H7 (cell line): ENCODE results near the gene MAPK11. TPM values are rescaled to one million over a fixed set of nuclear protein-coding genes. Genes with fewer than 3 reads are reported as not detected.

Experiments used
- DNase-seq: peaks from one replicate; pipeline ENCODE4 v3.0.0; 2012
- H3K27me3 ChIP-seq: 2 replicates; pipeline ENCODE4 v1.6.0; 2011; ENCODE audit warnings: mild to moderate bottlenecking, low read length; ENCODE audit not compliant: control insufficient read depth, insufficient read depth
- H3K36me3 ChIP-seq: replicated peaks from 2 replicates; pipeline ENCODE4 v1.5.1; 2011; ENCODE audit warnings: low read length; ENCODE audit not compliant: control insufficient read depth, insufficient read depth
- H3K4me3 ChIP-seq: 2 replicates; pipeline ENCODE4 v1.5.1; 2011; ENCODE audit warnings: low read depth, mild to moderate bottlenecking, control low read depth, low read length, moderate library complexity; ENCODE audit not compliant: insufficient read depth
- total RNA-seq: library from RNA; depleted of rRNA; stranded (reverse); fragments of >200 nt; shearing (Covaris generic); gene quantifications from 2 replicates; pipeline ENCODE4 v1.2.3, GENCODE V29; 2014

Gene MAPK11
- total RNA-seq, 1 experiment from 2014 or later = 2.4 TPM

- H3K36me3 ChIP-seq = no peaks in the 10 kb centered on the region
- H3K27me3 ChIP-seq = peaks cover 7% of the 10 kb centered on the region; the same call in 1 of the 2 replicates
- no peak overlapping the region for H3K4me3 ChIP-seq
- peak; percentile 93 for DNase-seq
Measured at GRCh38 chr22:50303848-50304527, 33.8 kb upstream of the MAPK11 start.

GRCh38 chr22:50303515-50303847, 33.3 kb upstream of the MAPK11 start:
- Histone ChIP-seq H3K36me3 (no peaks in the 10 kb centered on the region), H3K4me3 (no peak overlapping the region), H3K27me3 (peaks cover 7% of the 10 kb centered on the region; the same call in 1 of the 2 replicates)
- no peak for DNase-seq

- no peak overlapping the region for H3K4me3 ChIP-seq
- H3K36me3 ChIP-seq = no peaks in the 10 kb centered on the region
- H3K27me3 ChIP-seq = peaks cover 7% of the 10 kb centered on the region; the same call in 1 of the 2 replicates
- DNase-seq = no peak
Measured at GRCh38 chr22:50302564-50302963, 32.4 kb upstream of the MAPK11 start.

GRCh38 chr22:50302041-50302541, 31.9 kb upstream of the MAPK11 start:
- no peaks in the 10 kb centered on the region for H3K36me3 ChIP-seq
- no peak for DNase-seq
- H3K27me3 ChIP-seq = peaks cover 7% of the 10 kb centered on the region; the same call in 1 of the 2 replicates
- H3K4me3 ChIP-seq = no peak overlapping the region

GRCh38 chr22:50301581-50301991, 31.4 kb upstream of the MAPK11 start:
- Histone ChIP-seq H3K4me3 (no peak overlapping the region), H3K36me3 (no peaks in the 10 kb centered on the region), H3K27me3 (peaks cover 4% of the 10 kb centered on the region; the same call in 1 of the 2 replicates)
- no peak for DNase-seq

GRCh38 chr22:50300620-50301257, 30.6 kb upstream of the MAPK11 start:
- Histone ChIP-seq H3K4me3 (peak overlapping the region; percentile 51; the same call in 1 of the 2 replicates), H3K36me3 (no peaks in the 10 kb centered on the region), H3K27me3 (peaks cover 2% of the 10 kb centered on the region; the same call in 1 of the 2 replicates)
- no peak for DNase-seq

- Histone ChIP-seq H3K4me3 (peak overlapping the region; percentile 51), H3K36me3 (no peaks in the 10 kb centered on the region), H3K27me3 (peaks cover 2% of the 10 kb centered on the region; the same call in 1 of the 2 replicates)
- peak; percentile 98 for DNase-seq
Measured at GRCh38 chr22:50299785-50300619, 29.8 kb upstream of the MAPK11 start.

- H3K27me3 ChIP-seq = peaks cover 2% of the 10 kb centered on the region; the same call in 1 of the 2 replicates
- H3K36me3 ChIP-seq = no peaks in the 10 kb centered on the region
- DNase-seq = peak; percentile 86
- peak overlapping the region; percentile 51 for H3K4me3 ChIP-seq
Measured at GRCh38 chr22:50298937-50299784, 29.0 kb upstream of the MAPK11 start.

- H3K27me3 ChIP-seq = peaks cover 2% of the 10 kb centered on the region; the same call in 1 of the 2 replicates
- no peak for DNase-seq
- no peak overlapping the region for H3K4me3 ChIP-seq
- H3K36me3 ChIP-seq = no peaks in the 10 kb centered on the region
Measured at GRCh38 chr22:50298266-50298637, 28.1 kb upstream of the MAPK11 start.

GRCh38 chr22:50297510-50298265, 27.5 kb upstream of the MAPK11 start:
- Histone ChIP-seq H3K36me3 (no peaks in the 10 kb centered on the region), H3K4me3 (no peak overlapping the region), H3K27me3 (peaks cover 2% of the 10 kb centered on the region; the same call in 1 of the 2 replicates)
- no peak for DNase-seq

GRCh38 chr22:50296658-50297490, 26.7 kb upstream of the MAPK11 start:
- no peak for DNase-seq
- H3K4me3 ChIP-seq = no peak overlapping the region

GRCh38 chr22:50294319-50294656, 24.1 kb upstream of the MAPK11 start:
- no peak overlapping the region for H3K4me3 ChIP-seq
- H3K27me3 ChIP-seq = no peaks in the 10 kb centered on the region
- no peak for DNase-seq
- no peaks in the 10 kb centered on the region for H3K36me3 ChIP-seq

More at GRCh38 chr22:50296658-50297490, 26.7 kb upstream of the MAPK11 start:
- Histone ChIP-seq H3K27me3 (peaks cover 2% of the 10 kb centered on the region; the same call in 1 of the 2 replicates), H3K36me3 (no peaks in the 10 kb centered on the region)
